Karpas-422 (cell line): ENCODE measurements around the gene WDR1. TPM values are rescaled to one million over a fixed set of nuclear protein-coding genes. Genes with fewer than 3 reads are reported as not detected.
A peak's percentile ranks its signal among the peaks of the same experiment; 100 is the strongest.

Source experiments
- DNase-seq: peaks from one replicate; pipeline ENCODE4 v3.0.0-alpha.2; 2015
- H2AFZ ChIP-seq: fragments of 200-600 bp; sonication (generic); 2 replicates; pipeline ENCODE4 v1.6.1; 2014; ENCODE audit warnings: antibody characterized with exemption, low read length, mixed read lengths
- H3K27ac ChIP-seq: fragments of 200-600 bp; sonication (generic); 2 replicates; pipeline ENCODE4 v1.5.1; 2014; ENCODE audit warnings: mild to moderate bottlenecking, low read length, moderate library complexity
- H3K27me3 ChIP-seq: fragments of 200-600 bp; sonication (generic); 2 replicates; pipeline ENCODE4 v1.6.1; 2014; ENCODE audit warnings: low read length, mixed read lengths
- H3K36me3 ChIP-seq: fragments of 200-600 bp; sonication (generic); 2 replicates; pipeline ENCODE4 v1.6.1; 2014; ENCODE audit warnings: low read length, mixed read lengths; ENCODE audit not compliant: insufficient read depth
- H3K4me1 ChIP-seq: fragments of 200-600 bp; sonication (generic); 2 replicates; pipeline ENCODE4 v1.6.1; 2014; ENCODE audit warnings: mild to moderate bottlenecking, low read length, mixed read lengths
- H3K4me2 ChIP-seq: fragments of 200-600 bp; sonication (generic); 2 replicates; pipeline ENCODE4 v1.6.1; 2014; ENCODE audit warnings: low read length, low read depth, mild to moderate bottlenecking; ENCODE audit not compliant: poor library complexity, severe bottlenecking
- H3K4me3 ChIP-seq: fragments of 200-600 bp; sonication (generic); 2 replicates; pipeline ENCODE4 v1.5.1; 2014; ENCODE audit warnings: mild to moderate bottlenecking, antibody characterized with exemption, low read length, mixed read lengths
- H3K79me2 ChIP-seq: fragments of 200-600 bp; sonication (generic); 2 replicates; pipeline ENCODE4 v1.6.1; 2014; ENCODE audit warnings: mild to moderate bottlenecking, low read length, mixed read lengths
- H3K9ac ChIP-seq: fragments of 200-600 bp; sonication (generic); 2 replicates; pipeline ENCODE4 v1.6.0; 2014; ENCODE audit warnings: low read length
- H3K9me2 ChIP-seq: fragments of 200-600 bp; sonication (generic), shearing (Covaris generic); replicated peaks from 2 replicates; pipeline ENCODE4 v1.6.0; 2014; ENCODE audit warnings: mild to moderate bottlenecking, low read length, moderate library complexity; ENCODE audit not compliant: insufficient read depth
- H3K9me3 ChIP-seq: fragments of 300-700, 200-600 bp; sonication (generic); 2 replicates; pipeline ENCODE4 v1.6.1; 2014; ENCODE audit warnings: low read length, mixed read lengths
- H4K20me1 ChIP-seq: fragments of 200-600 bp; sonication (generic); 2 replicates; pipeline ENCODE4 v1.6.1; 2014; ENCODE audit warnings: mild to moderate bottlenecking, antibody characterized with exemption, low read length, low read depth; ENCODE audit not compliant: insufficient read depth
- total RNA-seq: library from RNA; depleted of rRNA; stranded (reverse); fragments of >200 nt; shearing (Covaris generic); gene quantifications from 2 replicates; pipeline ENCODE4 v1.2.3, GENCODE V29; 2014; ENCODE audit warnings: low replicate concordance

WDR1 gene
- total RNA-seq, 1 experiment from 2014 or later: 67.5 TPM

- H3K27ac ChIP-seq: no peak overlapping the region
- H3K79me2 ChIP-seq: no peaks in the 10 kb centered on the region
- H4K20me1 ChIP-seq: no peaks in the 10 kb centered on the region
- no peak overlapping the region for H3K9ac ChIP-seq
- H3K36me3 ChIP-seq: peaks cover 23% of the 10 kb centered on the region; the same call in 1 of the 2 replicates
- no peaks in the 10 kb centered on the region for H3K4me1 ChIP-seq
- H2AFZ ChIP-seq: no peak overlapping the region
- no peaks in the 10 kb centered on the region for H3K9me3 ChIP-seq
- H3K4me3 ChIP-seq: no peak overlapping the region
- no peaks in the 10 kb centered on the region for H3K9me2 ChIP-seq
- no peaks in the 10 kb centered on the region for H3K27me3 ChIP-seq
- peak; percentile 58 for DNase-seq
- no peak overlapping the region for H3K4me2 ChIP-seq
These were observed 41.9 kb downstream of the WDR1 start for GRCh38 chr4:10074767-10075105.

GRCh38 chr4:10074076-10074766, 42.4 kb downstream of the WDR1 start:
- Histone ChIP-seq H3K27me3 (no peaks in the 10 kb centered on the region), H2AFZ (no peak overlapping the region), H3K4me1 (no peaks in the 10 kb centered on the region), H4K20me1 (no peaks in the 10 kb centered on the region), H3K36me3 (peaks cover 23% of the 10 kb centered on the region; the same call in 1 of the 2 replicates), H3K27ac (no peak overlapping the region), H3K9ac (no peak overlapping the region), H3K9me3 (no peaks in the 10 kb centered on the region), H3K79me2 (no peaks in the 10 kb centered on the region), H3K4me3 (no peak overlapping the region), H3K4me2 (no peak overlapping the region), H3K9me2 (no peaks in the 10 kb centered on the region)
- DNase-seq: no peak

GRCh38 chr4:10072420-10073017, 44.1 kb downstream of the WDR1 start:
- Histone ChIP-seq H3K4me2 (no peak overlapping the region), H4K20me1 (no peaks in the 10 kb centered on the region), H3K27me3 (no peaks in the 10 kb centered on the region), H3K4me1 (no peaks in the 10 kb centered on the region), H3K9ac (no peak overlapping the region), H3K36me3 (peaks cover 23% of the 10 kb centered on the region; the same call in 1 of the 2 replicates), H3K27ac (no peak overlapping the region), H2AFZ (no peak overlapping the region), H3K9me2 (no peaks in the 10 kb centered on the region), H3K79me2 (no peaks in the 10 kb centered on the region), H3K4me3 (no peak overlapping the region), H3K9me3 (no peaks in the 10 kb centered on the region)
- DNase-seq: no peak

DNA sequence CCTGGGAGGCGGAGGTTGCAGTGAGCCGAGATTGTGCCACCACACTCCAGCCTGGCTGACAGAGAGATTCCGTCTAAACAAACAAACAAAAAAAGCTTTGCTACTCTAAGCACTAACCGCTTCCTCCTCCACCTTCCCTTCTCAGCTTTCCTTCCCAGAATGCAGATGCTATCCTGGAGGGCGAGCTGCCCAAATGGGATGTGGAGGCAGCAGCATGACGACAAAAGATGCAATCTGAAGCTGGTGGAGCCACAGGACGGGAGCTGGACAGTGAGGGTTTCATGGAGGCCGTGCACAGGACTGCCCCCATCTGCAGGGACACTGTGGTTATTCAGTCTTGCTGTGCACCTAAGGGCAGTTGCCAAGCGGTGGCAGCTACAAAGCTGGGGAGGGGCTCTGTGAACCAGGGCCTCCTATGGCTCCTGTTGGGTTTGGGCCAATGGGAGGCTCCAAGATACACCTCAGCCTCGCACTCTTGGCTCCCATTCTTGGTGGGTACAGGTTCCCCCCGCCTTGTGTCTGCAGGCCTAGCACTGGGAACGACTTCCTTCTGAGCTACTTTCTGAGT, 47.4 kb downstream of the WDR1 start:
- Histone ChIP-seq H3K4me3 (no peak overlapping the region), H2AFZ (no peak overlapping the region), H3K4me1 (no peaks in the 10 kb centered on the region), H3K79me2 (no peaks in the 10 kb centered on the region), H3K9me2 (no peaks in the 10 kb centered on the region), H3K27me3 (no peaks in the 10 kb centered on the region), H3K9me3 (no peaks in the 10 kb centered on the region), H3K36me3 (peaks cover 8% of the 10 kb centered on the region; the same call in 1 of the 2 replicates), H4K20me1 (no peaks in the 10 kb centered on the region), H3K9ac (no peak overlapping the region), H3K4me2 (no peak overlapping the region), H3K27ac (no peak overlapping the region)
- no peak for DNase-seq

DNA sequence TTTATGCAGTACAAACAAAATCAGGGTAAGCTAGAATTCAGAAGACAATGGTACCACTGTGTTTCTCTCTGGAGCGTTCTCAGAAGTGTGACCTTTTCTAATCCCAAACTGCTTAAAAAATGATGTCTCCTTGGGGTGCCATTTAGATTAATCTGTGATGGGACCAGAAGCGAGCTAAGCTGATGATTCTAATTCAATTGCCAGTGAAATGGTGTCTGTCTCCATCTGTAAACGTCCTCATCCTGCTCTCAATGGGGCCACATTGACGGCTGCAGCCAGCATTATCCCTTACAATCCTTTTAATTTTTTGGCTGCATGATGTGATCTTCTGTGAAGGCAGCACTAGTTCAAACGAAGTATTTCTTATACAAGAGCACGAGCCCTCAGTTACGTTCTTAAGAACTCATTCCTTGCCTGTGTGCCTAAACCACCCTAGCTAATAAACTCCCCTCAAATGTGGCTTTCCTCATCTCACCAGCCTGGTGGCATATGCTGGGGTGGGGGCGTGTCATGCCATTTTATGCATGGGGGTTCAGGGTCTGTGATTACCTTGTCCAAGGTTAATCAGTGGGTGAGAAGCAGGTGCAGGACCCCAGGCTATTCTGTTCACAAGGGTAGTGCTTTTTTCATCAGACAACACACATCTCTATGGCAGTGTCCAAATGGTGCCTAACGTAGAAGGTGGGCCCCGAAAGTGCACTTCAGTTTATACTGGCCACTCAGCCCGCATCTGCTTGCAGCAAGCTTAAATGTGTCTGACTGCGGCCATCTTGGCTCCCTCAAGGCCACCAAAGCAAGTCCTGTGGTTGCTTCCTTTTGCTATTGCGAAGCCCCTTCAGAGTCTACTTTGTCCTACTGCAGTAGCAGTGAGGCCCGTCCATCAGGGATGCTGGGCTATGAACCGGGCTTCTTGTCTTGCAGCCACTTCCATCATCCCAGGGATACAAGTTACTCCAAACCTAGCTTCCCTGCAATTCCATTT, 49.6 kb downstream of the WDR1 start:
- no peak overlapping the region for H3K4me3 ChIP-seq
- H3K27me3 ChIP-seq: no peaks in the 10 kb centered on the region
- H3K9me3 ChIP-seq: no peaks in the 10 kb centered on the region
- H3K9me2 ChIP-seq: no peaks in the 10 kb centered on the region
- no peak overlapping the region for H3K27ac ChIP-seq
- H2AFZ ChIP-seq: no peak overlapping the region
- H3K9ac ChIP-seq: no peak overlapping the region
- H3K4me2 ChIP-seq: no peak overlapping the region
- no peaks in the 10 kb centered on the region for H3K4me1 ChIP-seq
- H3K79me2 ChIP-seq: no peaks in the 10 kb centered on the region
- DNase-seq: no peak
- H3K36me3 ChIP-seq: no peaks in the 10 kb centered on the region; the same call in 1 of the 2 replicates
- no peaks in the 10 kb centered on the region for H4K20me1 ChIP-seq

GRCh38 chr4:10066206-10066605, 50.4 kb downstream of the WDR1 start:
- Histone ChIP-seq H4K20me1 (no peaks in the 10 kb centered on the region), H3K36me3 (no peaks in the 10 kb centered on the region; the same call in 1 of the 2 replicates), H3K27me3 (no peaks in the 10 kb centered on the region), H3K79me2 (no peaks in the 10 kb centered on the region), H3K4me3 (no peak overlapping the region), H3K9me2 (no peaks in the 10 kb centered on the region), H3K9me3 (no peaks in the 10 kb centered on the region), H3K4me1 (no peaks in the 10 kb centered on the region), H3K9ac (no peak overlapping the region), H2AFZ (no peak overlapping the region), H3K4me2 (no peak overlapping the region), H3K27ac (no peak overlapping the region)
- no peak for DNase-seq

GRCh38 chr4:10063544-10064300, 52.9 kb downstream of the WDR1 start:
- H3K27me3 ChIP-seq: no peaks in the 10 kb centered on the region
- H3K4me1 ChIP-seq: no peaks in the 10 kb centered on the region
- H3K79me2 ChIP-seq: no peaks in the 10 kb centered on the region
- no peak for DNase-seq
- no peak overlapping the region for H3K27ac ChIP-seq
- H4K20me1 ChIP-seq: no peaks in the 10 kb centered on the region
- no peak overlapping the region for H2AFZ ChIP-seq
- H3K9me2 ChIP-seq: no peaks in the 10 kb centered on the region
- no peaks in the 10 kb centered on the region; the same call in 1 of the 2 replicates for H3K36me3 ChIP-seq
- H3K4me2 ChIP-seq: no peak overlapping the region
- H3K4me3 ChIP-seq: no peak overlapping the region
- H3K9ac ChIP-seq: no peak overlapping the region
- H3K9me3 ChIP-seq: no peaks in the 10 kb centered on the region
